HG02852 (cell line): ENCODE results near the gene SSC4D.
A peak's percentile ranks its signal among the peaks of the same experiment; 100 is the strongest.
"Not testable (repeated sequence)": the region's sequence is repeated elsewhere in the genome, so short reads cannot be mapped to it uniquely, and the experiment has no call there.

ENCODE experiments used
- ATAC-seq: cut with Tn5 transposase; IDR thresholded peaks from one replicate; pipeline ENCODE4 v1.9.1; 2021; ENCODE audit warnings: mild to moderate bottlenecking, moderate library complexity; ENCODE audit not compliant: unreplicated experiment

Gene SSC4D

GRCh38 chr7:76409537-76409936, at the start of gene SSC4D:
Gene SSC4D (minus strand): TSS chr7:76409697. CDS start chr7:76404439, 5,258 bp downstream.
- ATAC-seq: no peak

- not testable (repeated sequence) for ATAC-seq
These were observed 49.0 kb upstream of the SSC4D start for GRCh38 chr7:76458504-76458903.

GRCh38 chr7:76457017-76457416, 47.5 kb upstream of the SSC4D start:
- not testable (repeated sequence) for ATAC-seq

GRCh38 chr7:76445577-76446008, 36.1 kb upstream of the SSC4D start:
- peak; percentile 84 for ATAC-seq

GRCh38 chr7:76443846-76444245, 34.3 kb upstream of the SSC4D start:
- ATAC-seq: not testable (repeated sequence)

- not testable (repeated sequence) for ATAC-seq
These were observed 33.4 kb upstream of the SSC4D start for GRCh38 chr7:76442664-76443446.

GRCh38 chr7:76441792-76442191, 32.3 kb upstream of the SSC4D start:
- ATAC-seq: peak; percentile 35

- not testable (repeated sequence) for ATAC-seq
These were observed 30.9 kb upstream of the SSC4D start for GRCh38 chr7:76440404-76440803.

GRCh38 chr7:76439120-76439888, 29.8 kb upstream of the SSC4D start:
- ATAC-seq: not testable (repeated sequence)

GRCh38 chr7:76437873-76438272, 28.4 kb upstream of the SSC4D start:
- peak; percentile 77 for ATAC-seq

- no peak for ATAC-seq
These were observed 21.3 kb upstream of the SSC4D start for GRCh38 chr7:76430836-76431235.

- ATAC-seq: no peak
These were observed 20.7 kb upstream of the SSC4D start for GRCh38 chr7:76430211-76430610.

- ATAC-seq: no peak
These were observed 19.6 kb upstream of the SSC4D start for GRCh38 chr7:76428868-76429805.

GRCh38 chr7:76428149-76428823, 18.8 kb upstream of the SSC4D start:
- no peak for ATAC-seq

GRCh38 chr7:76427635-76428034, 18.1 kb upstream of the SSC4D start:
- ATAC-seq: no peak

- no peak for ATAC-seq
These were observed 16.7 kb upstream of the SSC4D start for GRCh38 chr7:76426246-76426645.

- ATAC-seq: not testable (repeated sequence)
These were observed 16.1 kb upstream of the SSC4D start for GRCh38 chr7:76425558-76425957.

- no peak for ATAC-seq
These were observed 15.7 kb upstream of the SSC4D start for GRCh38 chr7:76425156-76425555.

- ATAC-seq: peak; percentile 77
These were observed 15.1 kb upstream of the SSC4D start, which contains the start of gene ZP3 for GRCh38 chr7:76424413-76425111. Gene ZP3 (plus strand): TSS chr7:76424950. CDS start chr7:76424965, 15 bp downstream.
